Thoracic aorta (tissue), 2 donors: ENCODE measurements around the gene NUDC. TPM values are rescaled to one million over a fixed set of nuclear protein-coding genes. Genes with fewer than 3 reads are reported as not detected.

ENCODE experiments used
- ATAC-seq: fragments of 150-250 bp; one replicate; pipeline ENCODE4 v1.8.0; 2017; ENCODE audit warnings: low read depth; ENCODE audit not compliant: insufficient number of reproducible peaks, low FRiP score
- DNase-seq: peaks from one replicate; pipeline ENCODE4 v3.0.0-alpha.2; 2020; ENCODE audit warnings: low spot score
- H3K27ac ChIP-seq, 2 donors: fragments of 200-600 bp; sonication (generic); 1 replicate in 1 of 2; 2 replicates in 1 of 2; pipeline ENCODE4 v1.5.1; 2016; ENCODE audit warnings: mild to moderate bottlenecking in 2 of 2, moderate library complexity in 2 of 2
- H3K27me3 ChIP-seq: fragments of 200-600 bp; sonication (generic); replicated peaks from 2 replicates; pipeline ENCODE4 v1.6.0; 2016; ENCODE audit warnings: mild to moderate bottlenecking; ENCODE audit not compliant: insufficient read depth
- H3K36me3 ChIP-seq: fragments of 200-600 bp; sonication (generic); one replicate; pipeline ENCODE4 v1.5.1; 2016
- H3K4me1 ChIP-seq, 2 donors: fragments of 200-600 bp; sonication (generic); 1 replicate in 1 of 2; 2 replicates in 1 of 2; pipeline versions ENCODE4 v1.5.1 to v1.6.0; 2016; ENCODE audit warnings: low read depth in 2 of 2, mild to moderate bottlenecking in 1 of 2; ENCODE audit not compliant: control insufficient read depth in 1 of 2
- H3K4me3 ChIP-seq: fragments of 200-600 bp; sonication (generic); 2 replicates; pipeline ENCODE4 v1.5.1; 2016; ENCODE audit warnings: mild to moderate bottlenecking
- H3K9me3 ChIP-seq: fragments of 200-600 bp; sonication (generic); 2 replicates; pipeline ENCODE4 v1.5.1; 2016
- CTCF ChIP-seq: fragments of 200-600 bp; sonication (generic); IDR thresholded peaks from one replicate; pipeline ENCODE4 v1.5.1; 2019; ENCODE audit warnings: antibody characterized with exemption
- total RNA-seq, 2 donors: library from RNA; depleted of rRNA; stranded (reverse); fragments of >200 nt; gene quantifications; one replicate each; pipeline versions ENCODE4 v1.1.0 to v1.2.3, GENCODE V29; 2016

NUDC gene
- total RNA-seq, 2 donors from 2014 or later, result 36.8 to 56.4 TPM

- Histone ChIP-seq H3K4me1 (no peaks in the 10 kb centered on the region), H3K27me3 (peaks cover 2% of the 10 kb centered on the region), H3K36me3 (no peaks in the 10 kb centered on the region), H3K27ac (no peak overlapping the region), H3K4me3 (no peak overlapping the region), H3K9me3 (no peaks in the 10 kb centered on the region)
- TF ChIP-seq CTCF, result no peak
- DNase-seq, result no peak
- ATAC-seq, result no peak
Observed at GRCh38 chr1:26965628-26966027, 44.1 kb downstream of the NUDC start.

GRCh38 chr1:26970810-26971209 lies 49.3 kb downstream of the NUDC start:
- TF ChIP-seq CTCF, result no peak
- no peak for ATAC-seq
- Histone ChIP-seq H3K27ac (no peak overlapping the region), H3K27me3 (no peaks in the 10 kb centered on the region), H3K4me3 (no peak overlapping the region), H3K4me1 (no peaks in the 10 kb centered on the region), H3K36me3 (no peaks in the 10 kb centered on the region), H3K9me3 (no peaks in the 10 kb centered on the region)
- DNase-seq, result no peak

GRCh38 chr1:26971590-26971989 lies 50.0 kb downstream of the NUDC start:
- no peak for ATAC-seq
- no peak for TF ChIP-seq CTCF
- Histone ChIP-seq H3K36me3 (no peaks in the 10 kb centered on the region), H3K9me3 (no peaks in the 10 kb centered on the region), H3K27me3 (no peaks in the 10 kb centered on the region), H3K4me1 (no peaks in the 10 kb centered on the region), H3K4me3 (no peak overlapping the region), H3K27ac (no peak overlapping the region)
- DNase-seq, result no peak

GRCh38 chr1:26972390-26972789 lies 50.8 kb downstream of the NUDC start:
- TF ChIP-seq CTCF, result no peak
- H3K4me3 ChIP-seq, result no peak overlapping the region
- H3K36me3 ChIP-seq, result no peaks in the 10 kb centered on the region
- H3K27ac ChIP-seq, result no peak overlapping the region
- H3K4me1 ChIP-seq, result no peaks in the 10 kb centered on the region
- DNase-seq (no peak), ATAC-seq (no peak)
- no peaks in the 10 kb centered on the region for H3K9me3 ChIP-seq
- H3K27me3 ChIP-seq, result no peaks in the 10 kb centered on the region

GRCh38 chr1:26972821-26973220 lies 51.3 kb downstream of the NUDC start:
- Histone ChIP-seq H3K36me3 (no peaks in the 10 kb centered on the region), H3K4me3 (no peak overlapping the region), H3K4me1 (no peaks in the 10 kb centered on the region), H3K27ac (no peak overlapping the region), H3K9me3 (no peaks in the 10 kb centered on the region), H3K27me3 (no peaks in the 10 kb centered on the region)
- ATAC-seq (no peak), DNase-seq (no peak)
- TF ChIP-seq CTCF, result no peak
